GM19351 (cell line): ENCODE data around the gene OR6B1.

Source experiments
- ATAC-seq: cut with Tn5 transposase; IDR thresholded peaks from one replicate; pipeline ENCODE4 v1.9.1; 2021; ENCODE audit warnings: mild to moderate bottlenecking, moderate library complexity; ENCODE audit not compliant: unreplicated experiment

The OR6B1 gene

DNA sequence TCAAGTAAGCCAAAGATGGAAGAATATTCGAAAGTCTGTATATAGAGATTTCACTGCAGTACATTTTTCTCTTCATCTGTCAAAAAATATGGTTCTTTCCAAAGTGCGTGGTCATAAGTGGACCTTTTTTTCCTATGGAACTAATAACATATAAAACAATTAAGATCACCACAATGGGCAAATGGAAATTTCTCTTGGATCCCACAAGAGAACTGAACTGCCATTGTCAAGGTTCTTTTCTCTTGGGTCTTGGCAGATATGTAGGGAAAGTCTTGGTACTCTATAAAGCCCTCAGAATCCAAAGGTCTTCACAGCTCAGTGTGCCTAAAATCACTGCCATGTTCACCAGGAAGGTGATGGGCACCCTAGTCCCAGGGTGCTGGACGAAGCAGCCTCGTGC, at the start of gene OR6B1:
Gene OR6B1 (plus strand): TSS at position 301 of the 400 bp plus-strand sequence. CDS start 3,677 bp downstream, outside the sequence.
- ATAC-seq = no peak

DNA sequence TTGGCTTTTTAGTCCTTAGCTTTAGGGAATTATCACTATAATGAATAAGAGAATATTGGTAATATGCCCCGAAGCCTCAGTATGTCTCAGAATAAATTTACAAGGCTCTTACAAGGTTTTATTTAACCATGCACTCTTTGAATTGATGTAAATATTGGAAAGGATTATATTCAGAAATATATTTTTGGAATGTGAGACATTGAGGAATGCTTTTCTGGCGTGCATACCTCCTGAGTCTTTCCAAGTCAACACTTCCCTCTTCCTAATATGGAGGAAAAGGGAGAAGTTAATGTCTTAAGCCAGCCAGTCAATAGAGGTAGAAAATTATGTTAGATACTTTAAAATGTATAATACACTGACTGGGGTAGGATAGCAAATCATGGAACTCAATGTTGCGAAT, 46.7 kb upstream of the OR6B1 start:
- no peak for ATAC-seq

- ATAC-seq = no peak
Measured at GRCh38 chr7:143954135-143954534, 46.0 kb upstream of the OR6B1 start.

GRCh38 chr7:143954544-143954943, 45.6 kb upstream of the OR6B1 start, which contains the start of gene OR2F1:
TSS of gene OR2F1 (plus strand) at chr7:143954844. CDS start at chr7:143959971, 5,127 bp downstream.
- ATAC-seq = no peak

GRCh38 chr7:143958781-143959180, 41.3 kb upstream of the OR6B1 start:
- no peak for ATAC-seq

DNA sequence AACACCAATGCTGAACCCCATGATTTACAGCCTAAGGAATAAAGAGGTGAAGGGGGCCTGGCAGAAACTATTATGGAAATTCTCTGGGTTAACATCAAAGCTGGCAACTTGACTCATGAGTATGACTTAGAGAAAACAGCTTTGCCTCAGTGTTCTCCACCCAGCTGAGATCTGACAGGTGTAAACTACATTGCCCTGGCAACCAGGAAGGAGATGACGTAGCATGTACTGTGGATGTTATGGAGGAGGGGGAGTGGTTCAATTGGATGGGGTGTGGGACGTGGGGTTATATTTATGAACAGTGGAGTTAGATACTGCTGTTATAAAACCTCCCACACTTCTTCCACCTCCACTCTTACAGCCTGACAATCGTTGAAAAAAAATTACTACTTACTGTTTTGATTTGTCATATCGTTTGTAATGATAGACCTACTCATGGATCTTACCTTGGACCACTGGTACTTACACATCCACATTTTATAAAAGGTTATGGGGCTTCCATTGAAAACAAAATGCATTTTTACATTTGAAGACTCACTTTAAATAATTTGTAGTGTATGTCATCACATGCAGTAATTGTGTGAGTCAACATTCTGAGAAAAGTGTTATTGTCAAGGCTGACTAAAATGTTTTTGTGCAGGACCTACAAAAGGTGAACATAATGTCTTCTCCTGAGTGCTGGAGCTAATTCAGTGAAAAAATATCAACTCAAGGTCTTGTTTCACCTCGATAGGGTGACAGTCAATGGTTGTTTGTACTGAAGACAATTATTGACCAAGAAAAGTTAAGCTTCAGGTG, 39.1 kb upstream of the OR6B1 start:
- no peak for ATAC-seq

DNA sequence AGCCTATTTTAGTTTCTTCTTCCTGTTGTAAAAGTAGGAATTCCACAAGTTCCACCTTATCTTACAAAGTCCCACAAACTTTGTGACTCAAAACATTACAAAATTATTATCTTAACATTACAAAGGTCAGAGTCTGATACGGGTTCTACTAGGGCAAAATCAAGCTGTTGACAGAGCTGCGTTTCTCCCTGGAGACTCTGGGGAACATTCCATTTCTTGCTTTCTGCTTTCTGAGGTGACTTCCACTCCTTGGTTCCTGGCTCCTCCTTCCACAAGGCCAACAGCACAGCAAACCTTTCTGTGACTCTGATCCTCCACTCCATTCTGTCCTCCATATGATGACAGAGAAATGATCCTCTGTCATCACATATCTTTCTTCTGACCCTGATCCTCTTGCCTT, 34.8 kb upstream of the OR6B1 start:
- no peak for ATAC-seq

GRCh38 chr7:143967398-143967797, 32.7 kb upstream of the OR6B1 start:
- no peak for ATAC-seq

DNA sequence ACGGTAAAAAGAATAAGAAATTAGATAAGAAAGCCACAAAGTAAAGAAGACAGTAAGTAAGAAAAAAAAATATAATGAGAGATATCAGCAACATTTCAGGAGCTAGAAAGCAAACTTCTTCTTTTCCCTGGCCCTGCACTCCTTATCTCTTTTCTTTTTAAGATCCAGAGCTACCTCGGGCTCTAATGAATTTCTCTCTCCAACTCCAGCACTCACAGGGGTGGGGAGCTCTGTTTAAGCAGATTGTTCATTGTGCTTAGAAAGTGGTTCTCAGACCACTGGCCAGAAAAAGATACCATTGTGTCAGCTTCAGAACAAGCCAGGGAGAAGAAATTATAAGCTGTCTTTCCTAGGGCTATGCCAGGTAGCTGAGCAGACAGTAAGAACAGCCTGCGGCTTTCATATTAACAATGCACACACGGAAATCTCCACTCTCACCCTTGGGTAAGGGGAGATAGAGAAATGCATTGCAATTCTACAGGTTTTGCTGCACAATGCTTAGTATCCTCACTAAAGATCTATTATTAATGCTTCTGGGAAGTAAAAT, 26.2 kb upstream of the OR6B1 start:
- ATAC-seq = no peak

DNA sequence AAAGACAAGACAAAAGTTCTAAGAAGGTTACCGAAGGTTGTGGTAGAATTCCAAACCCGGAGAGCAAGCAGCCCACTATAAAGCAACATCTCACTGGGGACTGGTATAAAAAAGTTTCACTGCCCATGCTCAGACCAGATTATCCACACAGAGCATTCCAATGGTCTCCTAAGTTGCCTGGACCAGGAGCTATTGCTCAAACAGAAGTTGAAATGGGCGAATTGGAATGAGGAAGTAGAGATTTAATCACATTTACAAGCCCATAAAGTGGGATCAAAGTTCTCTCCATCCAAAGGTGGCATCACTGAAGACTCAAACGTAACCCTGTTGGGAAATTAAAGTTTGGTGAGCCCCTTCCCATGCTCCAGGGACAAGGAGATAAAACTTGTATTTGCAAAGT, 25.7 kb upstream of the OR6B1 start:
- no peak for ATAC-seq

GRCh38 chr7:143975617-143976016, 24.5 kb upstream of the OR6B1 start:
- no peak for ATAC-seq

DNA sequence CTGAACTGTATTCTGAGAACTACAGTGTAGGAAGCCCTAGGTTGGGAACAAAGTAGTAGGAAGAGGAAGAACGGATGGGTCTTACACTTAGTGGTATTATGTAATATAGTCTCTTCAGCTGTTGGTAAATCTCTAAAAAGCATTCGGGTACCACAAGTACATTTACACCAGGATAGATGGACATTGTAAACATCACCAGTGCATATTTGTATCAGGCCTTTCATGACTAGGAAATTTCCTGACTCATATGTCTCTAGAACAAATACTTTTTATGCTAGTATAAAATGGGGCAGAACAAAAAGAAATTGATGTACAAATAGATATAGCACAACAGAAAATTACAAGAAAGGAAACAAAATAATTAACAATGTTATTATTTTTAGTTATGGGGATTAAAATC, 21.5 kb upstream of the OR6B1 start:
- no peak for ATAC-seq

DNA sequence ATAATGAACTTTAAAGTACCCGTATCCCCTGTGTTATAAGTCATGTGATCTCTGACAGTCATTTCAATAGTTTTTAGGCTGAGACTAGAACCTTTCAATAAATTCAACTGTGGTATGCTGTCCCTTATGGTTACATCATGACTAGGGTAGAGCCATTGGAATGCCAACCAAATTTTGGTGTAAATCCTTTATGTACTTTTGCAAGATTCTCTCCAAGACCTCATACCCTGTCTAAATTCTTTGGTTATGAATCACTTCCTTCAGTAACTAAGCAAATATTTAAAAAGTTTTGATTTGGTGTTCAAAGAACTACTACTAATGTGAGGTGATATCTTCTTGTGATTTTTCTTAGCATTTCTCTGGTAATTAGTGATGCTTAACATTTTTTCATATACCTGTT, 20.8 kb upstream of the OR6B1 start:
- no peak for ATAC-seq

GRCh38 chr7:143979998-143980397, 20.1 kb upstream of the OR6B1 start:
- ATAC-seq = no peak

DNA sequence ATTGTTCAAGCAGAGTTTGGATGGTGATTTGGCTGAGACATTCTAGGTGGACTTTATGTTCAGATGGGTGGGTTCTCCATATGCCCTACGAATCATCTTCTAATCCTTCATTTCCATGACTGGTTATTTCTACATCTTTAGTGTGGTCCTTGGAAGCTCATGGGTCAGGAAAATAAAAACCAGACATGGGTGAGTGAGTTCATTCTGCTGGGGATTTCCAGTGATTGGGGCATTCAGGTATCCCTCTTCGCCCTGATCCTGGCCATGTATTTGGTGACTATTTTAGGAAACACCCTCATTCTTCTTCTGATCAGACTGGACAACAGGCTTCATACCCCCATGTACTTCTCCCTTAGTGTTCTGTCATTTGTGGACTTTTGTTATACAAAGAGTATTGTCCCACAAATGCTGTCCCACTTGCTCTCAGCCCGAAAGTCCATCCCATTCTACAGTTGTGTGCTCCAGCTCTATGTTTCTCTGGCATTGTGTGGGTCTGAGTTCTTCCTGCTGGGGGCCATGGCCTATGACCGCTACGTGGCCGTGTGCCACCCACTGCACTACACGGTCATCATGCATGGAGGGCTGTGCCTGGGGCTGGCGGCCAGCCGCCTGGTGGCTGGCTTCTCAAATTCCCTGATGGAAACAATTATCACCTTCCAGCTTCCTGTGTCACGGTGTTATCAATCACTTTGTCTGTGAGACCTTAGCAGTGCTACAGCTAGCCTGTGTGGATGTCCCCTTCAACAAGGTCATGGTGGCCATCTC, 19.2 kb upstream of the OR6B1 start:
- no peak for ATAC-seq

- no peak for ATAC-seq
Measured at GRCh38 chr7:143983960-143984359, 16.2 kb upstream of the OR6B1 start.

DNA sequence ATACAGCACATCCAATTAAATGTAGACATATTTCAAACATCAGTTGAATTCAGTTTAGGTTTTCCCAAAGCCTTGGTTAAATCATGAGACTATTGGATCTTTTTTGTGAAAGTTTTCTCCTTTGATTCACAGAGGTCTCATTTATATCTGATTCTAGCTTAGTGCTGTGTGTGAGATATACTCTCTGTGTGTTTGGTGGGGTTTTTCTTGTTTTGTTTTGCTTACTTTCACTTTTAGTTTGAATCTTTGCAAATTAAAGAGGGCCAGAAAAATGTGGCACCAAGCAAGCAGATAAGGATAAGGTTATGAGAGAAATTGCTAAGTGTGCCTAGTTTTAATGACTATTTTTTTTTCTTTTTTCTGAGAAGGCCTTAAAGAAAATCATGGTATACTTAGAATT, 12.6 kb upstream of the OR6B1 start:
- ATAC-seq = peak; percentile 68

- no peak for ATAC-seq
Measured at GRCh38 chr7:143988976-143989745, 11.0 kb upstream of the OR6B1 start.

- no peak for ATAC-seq
Measured at GRCh38 chr7:143992670-143993069, 7.5 kb upstream of the OR6B1 start.

- ATAC-seq = no peak
Measured at GRCh38 chr7:143993924-143994323, 6.2 kb upstream of the OR6B1 start.

DNA sequence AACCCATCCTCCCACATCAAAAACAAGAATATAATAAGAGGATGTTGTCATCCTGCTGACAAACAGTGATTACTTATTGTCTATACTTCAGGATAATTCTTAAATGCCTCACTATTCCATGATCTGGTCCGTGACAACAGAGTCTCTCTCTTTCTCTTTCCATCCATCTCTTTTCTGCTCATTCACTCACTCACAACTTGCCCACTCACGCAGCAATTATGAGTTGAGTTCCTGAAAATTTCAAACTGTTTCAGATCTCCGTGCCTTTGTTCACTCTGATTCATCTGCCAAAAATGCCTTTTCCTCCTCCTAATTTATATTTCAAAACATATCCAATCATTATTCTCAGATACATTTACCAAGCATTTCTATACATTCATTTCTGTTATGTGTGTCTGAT, 1.4 kb downstream of the OR6B1 start:
- no peak for ATAC-seq
